ENCODE results near the gene ALDH8A1.
"Not testable (repeated sequence)": the region's sequence is repeated elsewhere in the genome, so short reads cannot be mapped to it uniquely, and the experiment has no call there.

ALDH8A1 gene

DNA sequence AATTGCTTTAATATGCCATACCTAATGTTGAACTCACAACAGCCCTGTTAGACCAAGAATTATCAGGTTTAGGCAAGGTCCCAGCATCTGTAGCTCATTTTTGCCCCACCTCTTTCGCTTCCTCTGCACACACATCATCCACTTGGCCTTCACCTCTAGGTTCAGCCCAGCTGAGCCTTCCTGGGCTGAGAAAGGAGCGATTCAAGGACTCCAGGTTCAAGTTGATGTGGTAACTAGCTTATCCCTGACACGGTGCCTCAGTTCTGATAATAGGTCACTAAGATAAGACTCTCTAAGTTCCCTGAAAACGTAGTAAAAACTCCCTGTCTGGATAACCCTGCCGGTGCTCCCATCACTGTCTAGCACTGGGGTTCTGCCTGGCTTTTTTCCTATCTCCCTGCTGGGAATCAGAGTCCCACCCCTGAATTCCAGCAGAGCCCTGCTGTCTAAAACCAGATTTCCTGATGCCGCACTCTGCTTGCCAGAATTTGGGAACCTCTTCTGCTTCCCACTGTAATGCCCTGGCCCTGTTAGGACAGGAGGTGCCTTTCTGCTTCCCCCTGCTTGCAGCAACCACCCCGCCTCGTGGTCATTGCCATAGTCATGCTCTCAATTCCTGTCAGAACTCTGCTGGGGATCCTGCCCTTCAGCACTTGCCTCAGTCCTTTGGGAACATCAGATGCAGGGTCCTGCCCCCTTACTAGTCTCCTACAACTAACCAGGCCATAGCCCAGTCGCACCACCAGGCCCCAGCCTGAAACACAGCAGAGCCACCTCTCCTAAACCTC lies 47.6 kb downstream of the ALDH8A1 start:
- Histone ChIP-seq H3K9ac (ENCODE audit: low read length) (no peak overlapping the region), H3K9me2 (replicated peaks; ENCODE audit: insufficient read depth, low read length) (no peaks in the 10 kb centered on the region), H3K27ac (ENCODE audit: low read depth, low read length) (no peak overlapping the region), H3K9me3 (ENCODE audit: insufficient read depth, low read length) (no peaks in the 10 kb centered on the region), H3K4me2 (ENCODE audit: low read depth, low read length, poor library complexity, severe bottlenecking) (no peak overlapping the region), H3K36me3 (ENCODE audit: low read length) (no peaks in the 10 kb centered on the region), H3K4me3 (ENCODE audit: insufficient read depth, low read length, poor library complexity, severe bottlenecking) (no peak overlapping the region), H3F3A (ENCODE audit: insufficient read depth) (no peaks in the 10 kb centered on the region), H4K20me1 (ENCODE audit: low read depth, low read length) (no peaks in the 10 kb centered on the region), H3K79me2 (ENCODE audit: insufficient read depth, low read length) (no peaks in the 10 kb centered on the region), H3K27me3 (ENCODE audit: low read length) (no peaks in the 10 kb centered on the region), H2AFZ (ENCODE audit: low read depth, low read length, severe bottlenecking) (no peak overlapping the region)
- no peak for TF ChIP-seq EZH2phosphoT487 (conservative IDR thresholded peaks at IDR 0.05; ENCODE audit: low read length)
- TF ChIP-seq, protein P1, sequence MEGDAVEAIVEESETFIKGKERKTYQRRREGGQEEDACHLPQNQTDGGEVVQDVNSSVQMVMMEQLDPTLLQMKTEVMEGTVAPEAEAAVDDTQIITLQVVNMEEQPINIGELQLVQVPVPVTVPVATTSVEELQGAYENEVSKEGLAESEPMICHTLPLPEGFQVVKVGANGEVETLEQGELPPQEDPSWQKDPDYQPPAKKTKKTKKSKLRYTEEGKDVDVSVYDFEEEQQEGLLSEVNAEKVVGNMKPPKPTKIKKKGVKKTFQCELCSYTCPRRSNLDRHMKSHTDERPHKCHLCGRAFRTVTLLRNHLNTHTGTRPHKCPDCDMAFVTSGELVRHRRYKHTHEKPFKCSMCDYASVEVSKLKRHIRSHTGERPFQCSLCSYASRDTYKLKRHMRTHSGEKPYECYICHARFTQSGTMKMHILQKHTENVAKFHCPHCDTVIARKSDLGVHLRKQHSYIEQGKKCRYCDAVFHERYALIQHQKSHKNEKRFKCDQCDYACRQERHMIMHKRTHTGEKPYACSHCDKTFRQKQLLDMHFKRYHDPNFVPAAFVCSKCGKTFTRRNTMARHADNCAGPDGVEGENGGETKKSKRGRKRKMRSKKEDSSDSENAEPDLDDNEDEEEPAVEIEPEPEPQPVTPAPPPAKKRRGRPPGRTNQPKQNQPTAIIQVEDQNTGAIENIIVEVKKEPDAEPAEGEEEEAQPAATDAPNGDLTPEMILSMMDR (IDR thresholded peaks at IDR 0.05; ENCODE audit: insufficient read depth, low read length, poor library complexity, severe bottlenecking) = no peak

DNA sequence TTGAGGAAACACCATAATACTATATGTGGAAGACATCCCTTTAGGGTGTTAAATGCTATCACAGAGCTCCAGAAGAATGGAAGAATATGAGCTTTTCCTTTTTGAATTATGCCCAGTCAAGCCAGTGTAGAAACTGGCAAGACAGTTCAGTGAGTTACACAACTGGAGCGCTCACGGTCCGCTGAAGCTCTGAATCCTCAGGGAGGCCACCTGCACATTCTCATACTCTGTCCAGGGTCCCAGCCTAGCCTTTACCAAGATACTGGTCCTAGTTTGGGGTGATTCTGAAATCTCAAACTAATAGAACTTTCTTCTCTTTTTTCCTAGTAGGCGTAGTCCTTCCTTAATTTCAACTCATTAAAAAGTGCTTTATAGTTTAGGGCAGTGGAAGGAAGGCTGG lies 51.3 kb downstream of the ALDH8A1 start:
- no peaks in the 10 kb centered on the region for H4K20me1 ChIP-seq (ENCODE audit: low read depth, low read length)
- H3K9me2 ChIP-seq (replicated peaks; ENCODE audit: insufficient read depth, low read length) = no peaks in the 10 kb centered on the region
- no peak overlapping the region for H3K4me2 ChIP-seq (ENCODE audit: low read depth, low read length, poor library complexity, severe bottlenecking)
- no peaks in the 10 kb centered on the region for H3K79me2 ChIP-seq (ENCODE audit: insufficient read depth, low read length)
- H3K9me3 ChIP-seq (ENCODE audit: insufficient read depth, low read length) = no peaks in the 10 kb centered on the region
- H3K9ac ChIP-seq (ENCODE audit: low read length) = no peak overlapping the region
- H2AFZ ChIP-seq (ENCODE audit: low read depth, low read length, severe bottlenecking) = no peak overlapping the region
- H3F3A ChIP-seq (ENCODE audit: insufficient read depth) = no peaks in the 10 kb centered on the region
- H3K27me3 ChIP-seq (ENCODE audit: low read length) = no peaks in the 10 kb centered on the region
- TF ChIP-seq EZH2phosphoT487 (conservative IDR thresholded peaks at IDR 0.05; ENCODE audit: low read length) = no peak
- TF ChIP-seq, protein P1 (IDR thresholded peaks at IDR 0.05; ENCODE audit: insufficient read depth, low read length, poor library complexity, severe bottlenecking) = no peak
- H3K4me3 ChIP-seq (ENCODE audit: insufficient read depth, low read length, poor library complexity, severe bottlenecking) = no peak overlapping the region
- no peak overlapping the region for H3K27ac ChIP-seq (ENCODE audit: low read depth, low read length)
- no peaks in the 10 kb centered on the region for H3K36me3 ChIP-seq (ENCODE audit: low read length)

DNA sequence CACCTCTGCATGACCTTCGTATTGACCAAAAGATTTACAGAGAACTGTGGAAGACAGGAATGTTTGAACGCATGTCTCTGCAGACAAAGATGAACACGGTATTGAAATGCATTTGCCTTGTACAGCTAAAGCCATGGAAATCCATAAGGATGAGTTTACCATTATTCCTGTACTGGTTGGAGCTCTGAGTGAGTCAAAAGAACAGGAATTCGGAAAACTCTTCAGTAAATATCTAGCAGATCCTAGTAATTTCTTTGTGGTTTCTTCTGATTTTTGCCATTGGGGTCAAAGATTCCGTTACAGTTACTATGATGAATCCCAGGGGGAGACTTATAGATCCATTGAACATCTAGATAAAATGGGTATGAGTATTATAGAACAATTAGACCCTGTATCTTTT lies 51.7 kb downstream of the ALDH8A1 start:
- H3K27ac ChIP-seq (ENCODE audit: low read depth, low read length); H3K27me3 ChIP-seq (ENCODE audit: low read length); H3K4me3 ChIP-seq (ENCODE audit: insufficient read depth, low read length, poor library complexity, severe bottlenecking); H3F3A ChIP-seq (ENCODE audit: insufficient read depth); H3K9ac ChIP-seq (ENCODE audit: low read length); H3K36me3 ChIP-seq (ENCODE audit: low read length); H4K20me1 ChIP-seq (ENCODE audit: low read depth, low read length); H3K9me3 ChIP-seq (ENCODE audit: insufficient read depth, low read length); H2AFZ ChIP-seq (ENCODE audit: low read depth, low read length, severe bottlenecking); H3K4me2 ChIP-seq (ENCODE audit: low read depth, low read length, poor library complexity, severe bottlenecking); H3K79me2 ChIP-seq (ENCODE audit: insufficient read depth, low read length); H3K9me2 ChIP-seq (replicated peaks; ENCODE audit: insufficient read depth, low read length): not testable (repeated sequence)

DNA sequence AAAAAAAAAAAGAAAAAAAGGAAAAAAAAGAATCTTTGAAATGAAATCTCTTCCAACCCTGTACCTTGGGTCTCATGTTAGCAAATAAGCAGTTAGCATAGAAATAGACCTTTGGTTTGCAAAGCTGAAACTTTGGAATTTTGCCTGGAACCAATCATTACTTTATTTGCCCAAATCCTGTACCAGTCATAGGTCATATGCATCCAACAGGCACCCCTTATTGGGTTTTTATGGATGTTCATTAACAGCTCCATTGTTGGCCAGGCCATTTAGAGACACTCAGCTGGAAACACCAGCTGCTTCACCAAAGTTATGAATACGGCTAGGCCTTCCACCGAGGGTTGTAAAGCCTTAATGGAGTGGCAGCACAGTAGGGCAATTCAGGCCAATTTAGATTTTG lies 53.0 kb downstream of the ALDH8A1 start:
- Histone ChIP-seq H3K36me3 (ENCODE audit: low read length) (no peaks in the 10 kb centered on the region), H4K20me1 (ENCODE audit: low read depth, low read length) (no peaks in the 10 kb centered on the region), H3K4me3 (ENCODE audit: insufficient read depth, low read length, poor library complexity, severe bottlenecking) (no peak overlapping the region), H2AFZ (ENCODE audit: low read depth, low read length, severe bottlenecking) (no peak overlapping the region), H3K27me3 (ENCODE audit: low read length) (no peaks in the 10 kb centered on the region), H3K9me3 (ENCODE audit: insufficient read depth, low read length) (no peaks in the 10 kb centered on the region), H3K4me2 (ENCODE audit: low read depth, low read length, poor library complexity, severe bottlenecking) (no peak overlapping the region), H3F3A (ENCODE audit: insufficient read depth) (no peaks in the 10 kb centered on the region), H3K9ac (ENCODE audit: low read length) (no peak overlapping the region), H3K9me2 (replicated peaks; ENCODE audit: insufficient read depth, low read length) (no peaks in the 10 kb centered on the region), H3K79me2 (ENCODE audit: insufficient read depth, low read length) (no peaks in the 10 kb centered on the region), H3K27ac (ENCODE audit: low read depth, low read length) (no peak overlapping the region)
- TF ChIP-seq, protein P1 (IDR thresholded peaks at IDR 0.05; ENCODE audit: insufficient read depth, low read length, poor library complexity, severe bottlenecking) = no peak
- no peak for TF ChIP-seq EZH2phosphoT487 (conservative IDR thresholded peaks at IDR 0.05; ENCODE audit: low read length)

Data from SU-DHL-6 (cell line).